ENCODE data around the gene TMEM120B.

TMEM120B gene

DNA sequence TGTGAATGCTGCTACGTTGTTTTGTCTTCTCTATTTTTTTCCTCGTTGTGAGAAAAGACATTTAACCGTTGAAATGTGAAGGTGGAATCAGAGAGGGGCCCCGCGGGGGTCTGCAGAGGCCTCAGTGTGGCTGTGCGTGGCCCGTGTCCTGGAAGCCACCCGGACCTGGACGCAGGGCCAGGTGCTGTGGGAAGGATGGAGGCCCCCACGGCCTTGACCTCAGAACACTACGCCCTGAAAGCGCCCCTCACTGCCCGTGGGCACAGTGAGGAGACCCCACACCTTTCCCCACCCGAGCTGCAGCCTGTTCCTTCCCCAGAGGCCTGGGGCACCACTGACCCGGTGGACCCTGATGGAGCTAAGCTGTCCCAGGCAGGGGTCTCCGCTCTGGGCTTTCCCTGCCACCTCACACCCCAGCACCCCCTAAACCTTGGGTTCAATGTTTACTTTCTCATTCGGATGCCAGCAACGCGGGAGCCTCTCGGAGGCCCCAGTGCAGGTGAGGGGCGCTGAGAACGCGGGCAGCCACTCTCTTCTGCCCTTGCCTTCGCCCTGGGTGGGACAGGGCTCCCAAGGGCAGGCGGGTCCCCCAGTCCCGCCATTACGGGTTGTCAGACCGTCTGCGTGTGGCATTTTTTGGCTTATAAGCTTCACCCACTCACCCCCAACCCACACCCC is 118.2 kb downstream of the TMEM120B start:
- Histone ChIP-seq H3K36me3 (replicated peaks in 1 of 2; ENCODE audit: control insufficient read depth in 2 of 2, insufficient read depth in 2 of 2, low read length in 2 of 2) (peaks cover 35 to 63% of the 10 kb centered on the region in 2 donors), H2AFZ (ENCODE audit: low read length) (no peak overlapping the region), H3K27me3 (ENCODE audit: control insufficient read depth in 3 of 3, insufficient read depth in 3 of 3, low read depth in 1 of 3, low read length in 3 of 3) (no peaks in the 10 kb centered on the region), H3K79me1 (ENCODE audit: low read depth, low read length) (no peaks in the 10 kb centered on the region), H3K23ac (ENCODE audit: low read depth, low read length, poor library complexity) (no peak overlapping the region), H3K4me3 (ENCODE audit: low read length in 2 of 2) (no peak overlapping the region), H3K9ac (ENCODE audit: low read depth, low read length, poor library complexity) (no peak overlapping the region), H3K9me3 (replicated peaks in 1 of 2; ENCODE audit: control insufficient read depth in 2 of 2, insufficient read depth in 1 of 2, low read depth in 1 of 2, low read length in 2 of 2) (no peaks in the 10 kb centered on the region), H3K4ac (ENCODE audit: low read length) (no peak overlapping the region), H3K14ac (ENCODE audit: low read length) (no peak overlapping the region), H2BK120ac (ENCODE audit: low read depth, low read length) (no peak overlapping the region), H4K8ac (ENCODE audit: low read depth, low read length) (no peak overlapping the region), H3K4me2 (ENCODE audit: insufficient read depth, low read length, poor library complexity, severe bottlenecking) (no peak overlapping the region), H3K27ac (replicated peaks; ENCODE audit: low read length) (no peak overlapping the region), H3K18ac (ENCODE audit: low read length) (no peak overlapping the region), H2AK5ac (ENCODE audit: low read depth, low read length) (no peak overlapping the region), H4K91ac (ENCODE audit: low read depth, low read length, poor library complexity) (no peak overlapping the region), H2BK12ac (ENCODE audit: low read length) (no peak overlapping the region), H2BK15ac (ENCODE audit: low read length) (no peak overlapping the region), H3K4me1 (ENCODE audit: control insufficient read depth in 2 of 2, insufficient read depth in 1 of 2, low read depth in 1 of 2, low read length in 2 of 2) (no peaks in the 10 kb centered on the region), H2BK5ac (ENCODE audit: low read length) (no peak overlapping the region)
- no CpG with 5 or more reads among the region's 29 CpGs for WGBS, 2 donors (ENCODE audit: extremely low coverage in 2 of 2, insufficient read length in 2 of 2, insufficient replicate concordance in 1 of 2)
- DNase-seq (ENCODE audit: low spot score): no peak
